DOHH2 (cell line): ENCODE measurements around the gene ELF5.

ENCODE experiments used
- CTCF ChIP-seq: fragments of 200-600 bp; sonication (generic); IDR thresholded peaks from one replicate; pipeline ENCODE4 v1.5.1; 2014; ENCODE audit warnings: antibody characterized with exemption, mild to moderate bottlenecking, low read depth, low read length; ENCODE audit not compliant: poor library complexity, severe bottlenecking
- EZH2phosphoT487 ChIP-seq: fragments of 200-600 bp; sonication (generic); IDR thresholded peaks from 2 replicates; pipeline ENCODE4 v1.6.1; 2017; ENCODE audit warnings: borderline replicate concordance, mild to moderate bottlenecking, antibody characterized with exemption, low read length, moderate library complexity, mixed read lengths

GRCh38 chr11:34447044-34447443 lies 66.5 kb downstream of the ELF5 start:
- no peak for TF ChIP-seq CTCF
- TF ChIP-seq EZH2phosphoT487: no peak
